Measurements from ENCODE around the gene HDLBP.

HDLBP gene

DNA sequence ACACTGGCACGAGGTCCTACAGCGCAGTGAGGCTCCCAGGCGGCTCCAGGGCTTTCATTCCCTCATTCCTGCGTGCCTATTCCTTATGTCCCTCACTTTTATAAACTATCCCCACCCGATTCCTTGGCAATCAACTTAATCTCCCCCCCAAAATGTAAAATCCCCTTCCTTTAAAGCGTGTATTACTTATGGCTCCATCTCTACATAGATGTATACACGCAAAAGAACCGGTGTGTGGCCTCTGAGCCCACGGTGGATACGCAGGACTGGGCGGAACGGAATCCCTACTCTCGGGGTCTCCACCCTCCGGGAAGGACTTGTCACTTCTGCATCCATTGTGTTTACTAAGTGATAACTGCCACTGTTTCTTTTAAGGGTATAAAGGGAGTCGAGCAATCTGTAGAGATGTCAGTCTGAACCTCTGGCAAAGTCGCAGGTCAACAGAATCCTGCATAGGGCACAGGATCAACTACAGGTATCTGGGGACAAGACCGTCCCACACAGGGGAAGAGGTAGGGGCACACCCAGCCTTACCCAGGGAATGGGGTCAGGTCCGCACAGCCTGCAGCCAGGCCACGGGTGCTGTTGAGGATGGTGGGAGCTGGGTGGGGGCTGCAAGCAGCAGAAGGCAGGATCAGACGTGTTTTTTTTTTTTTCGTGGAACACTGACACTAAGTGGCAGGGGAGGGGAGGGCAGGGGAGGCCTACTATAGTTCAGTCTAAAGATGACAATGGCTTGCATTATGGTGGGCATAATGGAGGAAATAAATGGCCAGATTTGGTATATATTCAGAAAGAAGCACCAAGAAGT, 42.1 kb downstream of the HDLBP start:
- DNase-seq, result no peak

- no peak for DNase-seq
These were observed 42.9 kb downstream of the HDLBP start for GRCh38 chr2:241272303-241273209.

DNA sequence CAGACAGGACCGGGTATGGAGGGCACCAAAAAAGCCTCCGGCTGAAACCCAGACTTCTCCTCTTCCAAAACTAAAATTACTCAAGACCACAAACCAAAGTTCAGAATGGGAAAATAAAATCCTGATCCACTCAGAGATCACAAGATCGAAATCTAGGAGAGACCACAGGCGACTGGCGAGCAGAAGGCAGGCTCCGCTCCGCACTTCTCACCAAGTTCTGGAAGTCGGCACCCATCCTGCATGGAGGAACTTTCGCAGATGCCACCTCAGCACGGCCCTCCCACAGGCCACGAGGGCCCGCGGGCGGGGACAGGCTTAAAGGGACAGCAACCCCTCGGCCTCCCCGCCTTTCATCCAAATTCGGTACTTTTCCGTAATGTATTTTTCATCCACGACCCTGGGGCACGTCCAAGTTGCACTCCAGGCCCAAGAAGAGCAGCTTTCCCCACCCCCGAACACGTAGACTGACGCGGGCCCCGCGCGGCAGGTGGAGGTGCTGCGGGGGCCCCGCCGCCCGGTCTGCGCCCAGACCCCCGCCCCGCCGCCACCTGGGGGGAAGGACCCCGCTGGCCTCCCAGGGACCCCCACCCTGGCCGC, 43.7 kb downstream of the HDLBP start:
- no peak for DNase-seq

DNA sequence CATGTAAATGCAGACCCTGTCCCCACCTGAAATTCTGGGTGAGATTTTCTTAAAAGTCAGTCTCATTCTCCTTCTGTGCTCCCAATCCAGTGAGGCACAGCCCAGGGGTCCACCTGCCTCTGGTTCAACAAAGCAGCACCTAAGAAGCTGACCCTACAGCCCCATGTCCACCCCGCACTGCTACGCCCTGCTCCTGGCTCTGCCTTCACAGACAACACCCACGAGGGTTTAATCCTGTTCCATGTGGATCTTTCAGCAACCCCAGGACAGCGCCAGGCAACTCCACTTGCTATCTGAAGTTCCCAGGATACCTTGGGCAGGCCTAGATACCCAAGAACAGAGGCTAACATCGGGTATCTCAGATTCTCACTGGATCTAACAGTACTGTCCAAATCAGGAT, 44.9 kb downstream of the HDLBP start:
- no peak for DNase-seq

GRCh38 chr2:241269707-241270520, 45.6 kb downstream of the HDLBP start:
- no peak for DNase-seq

DNA sequence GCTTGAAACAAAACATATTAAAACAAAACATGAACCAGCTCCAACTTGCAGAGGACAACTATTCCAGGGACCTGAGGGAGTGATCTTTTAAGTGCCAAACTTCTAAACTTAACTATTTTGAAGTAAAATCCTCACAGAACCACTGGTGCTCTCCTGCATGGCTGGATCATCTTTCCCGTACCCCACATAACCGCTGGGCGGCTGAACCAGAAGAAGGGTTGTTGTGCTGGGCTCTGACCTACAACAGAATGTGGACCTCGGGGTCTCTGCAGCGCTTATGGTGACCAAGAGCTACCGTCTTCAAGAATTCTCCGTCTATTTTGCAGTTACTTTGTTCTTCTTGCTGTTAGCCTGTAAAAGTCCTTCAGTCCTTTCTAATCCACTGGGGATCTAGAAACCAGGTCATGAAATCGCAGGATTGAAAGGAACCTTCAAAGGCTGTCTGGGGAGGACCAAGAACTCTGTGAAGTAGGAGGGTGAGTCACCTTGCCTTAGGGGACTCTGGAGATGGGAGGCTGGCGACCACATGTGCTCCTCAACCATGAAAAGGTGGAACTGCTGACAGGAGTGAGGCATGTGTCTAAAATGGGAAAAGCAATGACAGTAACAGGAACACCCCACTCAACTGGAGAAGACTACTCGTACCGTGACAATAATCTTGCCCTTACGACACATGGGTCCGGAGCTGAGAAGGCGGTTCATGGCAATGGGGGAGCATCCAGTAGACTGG, 46.6 kb downstream of the HDLBP start:
- DNase-seq, result no peak

- no peak for DNase-seq
These were observed 47.2 kb downstream of the HDLBP start for GRCh38 chr2:241268306-241268705.

- no peak for DNase-seq
These were observed 48.0 kb downstream of the HDLBP start for GRCh38 chr2:241267249-241268067.

GRCh38 chr2:241265506-241265905, 50.0 kb downstream of the HDLBP start:
- DNase-seq, result no peak

- no peak for DNase-seq
These were observed 52.4 kb downstream of the HDLBP start for GRCh38 chr2:241263061-241263460.

GRCh38 chr2:241261628-241262027, 53.8 kb downstream of the HDLBP start:
- DNase-seq, result no peak

- no peak for DNase-seq
These were observed 54.6 kb downstream of the HDLBP start for GRCh38 chr2:241260911-241261310.

GRCh38 chr2:241258505-241259280, 56.8 kb downstream of the HDLBP start:
- DNase-seq, result no peak

GRCh38 chr2:241257419-241258032, 57.9 kb downstream of the HDLBP start:
- DNase-seq, result no peak

DNA sequence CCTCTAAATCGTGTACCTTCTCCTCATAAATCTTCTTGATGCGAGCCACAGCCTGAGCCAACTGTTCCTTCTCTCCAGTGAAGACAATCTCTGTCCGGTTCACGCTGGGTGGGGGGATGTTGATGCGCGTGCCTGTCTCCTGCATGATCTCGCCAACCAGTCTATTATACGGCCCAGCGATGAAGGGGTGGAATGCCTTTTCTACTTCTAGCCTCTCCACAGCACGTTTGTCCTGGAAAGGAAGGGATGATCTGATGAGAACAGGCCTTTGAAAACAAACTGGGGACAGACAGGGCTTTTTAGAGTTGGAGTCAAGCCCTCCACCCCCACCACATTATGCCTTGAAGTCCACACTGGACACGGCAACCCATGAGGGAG, 59.3 kb downstream of the HDLBP start:
- no peak for DNase-seq

- DNase-seq, result no peak
These were observed 59.8 kb downstream of the HDLBP start for GRCh38 chr2:241255542-241256167.

DNA sequence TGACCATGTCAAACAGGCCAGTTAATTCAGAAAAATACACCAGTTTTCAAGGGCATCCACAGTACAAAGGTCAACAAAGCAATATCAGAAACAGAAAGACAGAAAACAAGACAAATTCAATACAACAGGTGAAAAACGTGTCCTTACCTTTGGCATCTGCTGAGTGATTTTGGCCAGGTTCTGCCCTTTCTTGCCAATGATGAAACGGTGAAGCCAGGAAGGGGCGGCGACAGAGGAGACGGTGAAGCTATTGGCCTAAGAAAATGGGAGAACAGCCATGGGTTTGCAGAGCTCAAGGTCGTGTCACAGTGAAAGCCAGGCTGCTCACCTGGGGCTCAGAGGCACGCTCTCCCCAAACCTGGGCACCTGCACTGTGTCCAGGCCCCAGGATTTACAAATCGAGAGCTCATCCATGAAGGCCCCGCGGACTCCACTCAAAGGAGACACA, 60.5 kb downstream of the HDLBP start:
- no peak for DNase-seq

DNA sequence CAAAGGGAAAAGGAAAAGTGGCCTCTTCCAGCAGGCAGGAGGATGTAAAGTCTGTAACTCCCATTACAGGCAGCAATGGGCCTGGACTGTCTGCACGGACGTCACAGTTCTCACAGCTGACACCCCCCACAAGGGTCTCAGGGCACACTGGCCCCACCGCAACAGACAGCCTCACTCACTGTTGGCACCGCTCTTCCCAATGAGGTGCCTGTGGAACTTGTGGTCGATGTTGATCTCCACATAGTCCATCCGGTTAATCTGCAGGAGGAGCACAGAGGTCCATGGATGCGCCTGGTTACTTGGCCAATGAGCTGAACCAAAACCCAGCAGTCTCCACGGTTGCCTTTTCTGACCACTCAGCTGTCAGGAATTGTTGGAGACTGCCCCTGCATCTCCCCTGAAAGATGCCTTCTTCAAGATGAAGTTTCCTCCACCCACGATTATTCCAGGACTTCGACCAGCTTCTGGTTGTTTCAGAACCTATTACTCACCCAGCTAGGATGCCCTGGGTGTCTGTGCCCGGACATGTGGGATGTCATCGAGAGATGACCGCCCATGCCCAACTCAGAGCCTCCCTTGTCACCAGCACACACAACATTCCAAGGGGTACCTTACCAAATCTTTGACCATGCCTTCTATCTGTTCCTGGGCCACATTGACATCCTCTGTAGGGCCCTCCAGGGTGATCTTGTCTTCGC, 62.5 kb downstream of the HDLBP start:
- DNase-seq, result no peak

- DNase-seq, result no peak
These were observed 65.8 kb downstream of the HDLBP start for GRCh38 chr2:241249654-241250053.

Data from NCI-H1092 (cell line).